HepG2 (cell line): ENCODE data around the gene SAMD9L. TPM values are rescaled to one million over a fixed set of nuclear protein-coding genes. Genes with fewer than 3 reads are reported as not detected.

Experiments
- MXD3 ChIP-seq: IDR thresholded peaks from 2 replicates; pipeline ENCODE4 v1.6.1; 2016; ENCODE audit warnings: mild to moderate bottlenecking, missing biosample characterization, missing genetic modification reagents
- NCOA1 ChIP-seq: sonication (generic); formaldehyde crosslinking; IDR thresholded peaks from 2 replicates; pipeline ENCODE4 v1.9.0; 2021; ENCODE audit warnings: missing genetic modification reagents
- PITX1 ChIP-seq: sonication (generic); formaldehyde crosslinking; IDR thresholded peaks from 2 replicates; pipeline ENCODE4 v1.5.1; 2020; ENCODE audit warnings: mild to moderate bottlenecking, missing genetic modification reagents
- ZC3H13 ChIP-seq: sonication (generic); formaldehyde crosslinking; IDR thresholded peaks from 2 replicates; pipeline ENCODE4 v1.8.1; 2023; ENCODE audit warnings: mild to moderate bottlenecking, missing genetic modification reagents, moderate library complexity
- ZEB1 ChIP-seq: IDR thresholded peaks from 2 replicates; pipeline ENCODE4 v1.6.1; 2012; ENCODE audit warnings: mild to moderate bottlenecking, low read depth, inconsistent platforms; ENCODE audit not compliant: insufficient replicate concordance
- ZMAT3 ChIP-seq: sonication (generic); formaldehyde crosslinking; conservative IDR thresholded peaks from 2 replicates; pipeline ENCODE4 v1.7.0; 2021; ENCODE audit warnings: missing genetic modification reagents
- ZNF646 ChIP-seq: sonication (generic); formaldehyde crosslinking; IDR thresholded peaks from 2 replicates; pipeline ENCODE4 v1.9.0; 2021; ENCODE audit warnings: mild to moderate bottlenecking, missing genetic modification reagents
- ZSCAN30 ChIP-seq: sonication (generic); formaldehyde crosslinking; IDR thresholded peaks from 2 replicates; pipeline ENCODE4 v1.5.0; 2020; ENCODE audit warnings: mild to moderate bottlenecking, missing genetic modification reagents
- polyA plus RNA-seq, 8 experiments: library from polyadenylated mRNA; depleted of rRNA in 3 of 8; stranded (reverse) in 7 of 8; unstranded in 1 of 8; fragments of >200 nt; fragmentation: Illumina TruSeq in 4 of 8; extraction: Trizol in 4 of 8; gene quantifications; 2 replicates each; pipeline versions ENCODE4 v1.2.1 to v1.2.3, GENCODE V29; 2011 to 2016; ENCODE audit warnings: low read depth in 4 of 8, missing spikeins in 1 of 8, mixed read lengths in 1 of 8; ENCODE audit not compliant: insufficient read depth in 1 of 8
- total RNA-seq, 5 experiments: library from RNA; depleted of rRNA; stranded (reverse); fragments of >200 nt; fragmentation: Illumina TruSeq; extraction: Trizol; gene quantifications; 2 replicates each; pipeline ENCODE4 v1.2.3, GENCODE V29; 2016; ENCODE audit warnings: low read depth in 1 of 5
- TF ChIP-seq, protein P1 (sequence below): sonication (generic); formaldehyde crosslinking; IDR thresholded peaks from 2 replicates; pipeline ENCODE4 v1.5.0; 2020; ENCODE audit warnings: mild to moderate bottlenecking, missing genetic modification reagents, borderline replicate concordance
- TF ChIP-seq, protein P2 (sequence below): sonication (generic); formaldehyde crosslinking; IDR thresholded peaks from 2 replicates; pipeline ENCODE4 v1.5.0; 2020; ENCODE audit warnings: missing genetic modification reagents
- TF ChIP-seq, protein P3 (sequence below): sonication (generic); formaldehyde crosslinking; IDR thresholded peaks from 2 replicates; pipeline ENCODE4 v1.8.0; 2022; ENCODE audit warnings: missing genetic modification reagents, mild to moderate bottlenecking, inconsistent platforms, borderline replicate concordance

The SAMD9L gene
- total and polyA plus RNA-seq, 2 of the 13 experiments (the other 11 are each of a cell fraction or from before 2014, with no cell fraction given) = not detected

GRCh38 chr7:93185303-93186027 is 37.3 kb upstream of the SAMD9L start (continued):
- TF ChIP-seq, protein P1, sequence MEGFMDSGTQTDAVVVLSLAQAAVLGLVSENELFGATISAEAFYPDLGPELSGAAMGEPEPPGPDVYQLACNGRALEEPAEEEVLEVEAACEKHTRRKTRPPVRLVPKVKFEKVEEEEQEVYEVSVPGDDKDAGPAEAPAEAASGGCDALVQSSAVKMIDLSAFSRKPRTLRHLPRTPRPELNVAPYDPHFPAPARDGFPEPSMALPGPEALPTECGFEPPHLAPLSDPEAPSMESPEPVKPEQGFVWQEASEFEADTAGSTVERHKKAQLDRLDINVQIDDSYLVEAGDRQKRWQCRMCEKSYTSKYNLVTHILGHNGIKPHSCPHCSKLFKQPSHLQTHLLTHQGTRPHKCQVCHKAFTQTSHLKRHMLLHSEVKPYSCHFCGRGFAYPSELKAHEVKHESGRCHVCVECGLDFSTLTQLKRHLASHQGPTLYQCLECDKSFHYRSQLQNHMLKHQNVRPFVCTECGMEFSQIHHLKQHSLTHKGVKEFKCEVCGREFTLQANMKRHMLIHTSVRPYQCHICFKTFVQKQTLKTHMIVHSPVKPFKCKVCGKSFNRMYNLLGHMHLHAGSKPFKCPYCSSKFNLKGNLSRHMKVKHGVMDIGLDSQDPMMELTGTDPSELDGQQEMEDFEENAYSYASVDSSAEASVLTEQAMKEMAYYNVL = no peak
- TF ChIP-seq NCOA1 (CRISPR knock-in tag) (no peak), ZMAT3 (no peak), ZNF646 (CRISPR knock-in tag) (no peak), PITX1 (CRISPR knock-in tag) (no peak), ZSCAN30 (CRISPR knock-in tag) (no peak), ZC3H13 (CRISPR knock-in tag) (no peak), MXD3 (no peak), ZEB1 (no peak)
- TF ChIP-seq, protein P2, sequence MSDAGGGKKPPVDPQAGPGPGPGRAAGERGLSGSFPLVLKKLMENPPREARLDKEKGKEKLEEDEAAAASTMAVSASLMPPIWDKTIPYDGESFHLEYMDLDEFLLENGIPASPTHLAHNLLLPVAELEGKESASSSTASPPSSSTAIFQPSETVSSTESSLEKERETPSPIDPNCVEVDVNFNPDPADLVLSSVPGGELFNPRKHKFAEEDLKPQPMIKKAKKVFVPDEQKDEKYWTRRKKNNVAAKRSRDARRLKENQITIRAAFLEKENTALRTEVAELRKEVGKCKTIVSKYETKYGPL (CRISPR knock-in tag) = no peak
- TF ChIP-seq, protein P3, sequence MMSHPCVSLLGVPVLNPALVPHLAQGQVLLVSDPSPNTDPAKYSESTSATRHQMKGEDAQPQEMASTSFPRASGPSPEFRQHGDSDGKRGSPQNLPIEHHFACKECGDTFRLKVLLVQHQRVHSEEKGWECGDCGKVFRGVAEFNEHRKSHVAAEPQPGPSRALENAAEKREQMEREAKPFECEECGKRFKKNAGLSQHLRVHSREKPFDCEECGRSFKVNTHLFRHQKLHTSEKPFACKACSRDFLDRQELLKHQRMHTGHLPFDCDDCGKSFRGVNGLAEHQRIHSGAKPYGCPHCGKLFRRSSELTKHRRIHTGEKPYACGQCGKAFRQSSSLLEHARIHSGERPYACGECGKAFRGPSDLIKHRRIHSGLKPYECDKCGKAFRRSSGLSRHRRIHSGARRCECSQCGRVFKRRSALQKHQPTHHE (CRISPR knock-in tag) = no peak
